Mesothelial cell of epicardium (in vitro differentiated cells): Measurements from ENCODE around the gene HEATR9. TPM values are rescaled to one million over a fixed set of nuclear protein-coding genes. Genes with fewer than 3 reads are reported as not detected.

ENCODE experiments used
- DNase-seq, 2 experiments: peaks; one replicate each; pipeline ENCODE4 v3.0.0; 2021; ENCODE audit warnings: low spot score in 2 of 2; ENCODE audit not compliant: unreplicated experiment in 2 of 2
- H3K27ac Mint-ChIP-seq: 2 replicates; pipeline ENCODE4 v1.8.0; 2021; ENCODE audit warnings: mixed read lengths
- H3K27me3 Mint-ChIP-seq: 2 replicates; pipeline ENCODE4 v1.8.0; 2021; ENCODE audit warnings: low read depth, mixed read lengths
- H3K36me3 Mint-ChIP-seq: 2 replicates; pipeline ENCODE4 v1.8.0; 2021; ENCODE audit warnings: mixed read lengths
- H3K4me1 Mint-ChIP-seq: 2 replicates; pipeline ENCODE4 v1.8.0; 2021; ENCODE audit warnings: mixed read lengths
- H3K4me3 Mint-ChIP-seq: 2 replicates; pipeline ENCODE4 v1.8.0; 2021; ENCODE audit warnings: mild to moderate bottlenecking, moderate library complexity, mixed read lengths
- H3K9me3 Mint-ChIP-seq: 2 replicates; pipeline ENCODE4 v1.8.0; 2021; ENCODE audit warnings: mixed read lengths
- total RNA-seq: library from RNA; stranded (reverse); gene quantifications from 3 replicates; pipeline ENCODE4 v1.2.1, GENCODE V29; 2021
- TF ChIP-seq, protein P1 (sequence below): fragments of 200-600 bp; sonication (generic); IDR thresholded peaks from one replicate; pipeline ENCODE4 v1.5.0; 2021; ENCODE audit warnings: antibody characterized with exemption; ENCODE audit not compliant: unreplicated experiment

HEATR9 gene
- total RNA-seq, 1 donor from 2014 or later = not detected

DNA sequence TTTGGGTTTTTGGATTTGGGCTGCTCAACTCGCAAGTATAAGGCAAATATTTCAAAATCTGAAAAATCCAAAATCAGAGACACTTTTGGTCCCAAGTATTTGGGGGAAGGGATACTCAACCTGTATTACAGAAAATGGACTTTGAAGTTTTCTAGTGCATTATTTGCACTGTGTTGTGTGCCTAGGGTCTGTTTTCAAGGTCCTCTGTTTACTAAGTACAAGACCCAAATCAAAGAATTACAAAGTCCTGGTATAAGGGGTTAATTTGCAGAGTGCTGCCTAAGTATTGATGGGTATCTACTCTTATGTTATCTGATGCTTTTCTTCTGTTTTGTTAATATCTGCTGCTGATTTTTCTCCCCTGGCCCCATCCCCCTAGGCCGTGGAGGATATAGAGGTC lies 25.0 kb downstream of the HEATR9 start:
- Mint-ChIP-seq H3K9me3 (no peaks in the 10 kb centered on the region), H3K27ac (no peak overlapping the region), H3K36me3 (peaks cover 34% of the 10 kb centered on the region), H3K4me1 (no peaks in the 10 kb centered on the region), H3K4me3 (no peak overlapping the region), H3K27me3 (no peaks in the 10 kb centered on the region)
- no peak for DNase-seq
- TF ChIP-seq, protein P1, sequence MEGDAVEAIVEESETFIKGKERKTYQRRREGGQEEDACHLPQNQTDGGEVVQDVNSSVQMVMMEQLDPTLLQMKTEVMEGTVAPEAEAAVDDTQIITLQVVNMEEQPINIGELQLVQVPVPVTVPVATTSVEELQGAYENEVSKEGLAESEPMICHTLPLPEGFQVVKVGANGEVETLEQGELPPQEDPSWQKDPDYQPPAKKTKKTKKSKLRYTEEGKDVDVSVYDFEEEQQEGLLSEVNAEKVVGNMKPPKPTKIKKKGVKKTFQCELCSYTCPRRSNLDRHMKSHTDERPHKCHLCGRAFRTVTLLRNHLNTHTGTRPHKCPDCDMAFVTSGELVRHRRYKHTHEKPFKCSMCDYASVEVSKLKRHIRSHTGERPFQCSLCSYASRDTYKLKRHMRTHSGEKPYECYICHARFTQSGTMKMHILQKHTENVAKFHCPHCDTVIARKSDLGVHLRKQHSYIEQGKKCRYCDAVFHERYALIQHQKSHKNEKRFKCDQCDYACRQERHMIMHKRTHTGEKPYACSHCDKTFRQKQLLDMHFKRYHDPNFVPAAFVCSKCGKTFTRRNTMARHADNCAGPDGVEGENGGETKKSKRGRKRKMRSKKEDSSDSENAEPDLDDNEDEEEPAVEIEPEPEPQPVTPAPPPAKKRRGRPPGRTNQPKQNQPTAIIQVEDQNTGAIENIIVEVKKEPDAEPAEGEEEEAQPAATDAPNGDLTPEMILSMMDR = no peak

GRCh38 chr17:35842239-35842638 lies 26.5 kb downstream of the HEATR9 start:
- H3K36me3 Mint-ChIP-seq = peaks cover 40% of the 10 kb centered on the region
- H3K9me3 Mint-ChIP-seq = no peaks in the 10 kb centered on the region
- no peaks in the 10 kb centered on the region for H3K27me3 Mint-ChIP-seq
- H3K4me3 Mint-ChIP-seq = no peak overlapping the region
- TF ChIP-seq, protein P1 = no peak
- DNase-seq = no peak
- H3K4me1 Mint-ChIP-seq = no peaks in the 10 kb centered on the region
- no peak overlapping the region for H3K27ac Mint-ChIP-seq

DNA sequence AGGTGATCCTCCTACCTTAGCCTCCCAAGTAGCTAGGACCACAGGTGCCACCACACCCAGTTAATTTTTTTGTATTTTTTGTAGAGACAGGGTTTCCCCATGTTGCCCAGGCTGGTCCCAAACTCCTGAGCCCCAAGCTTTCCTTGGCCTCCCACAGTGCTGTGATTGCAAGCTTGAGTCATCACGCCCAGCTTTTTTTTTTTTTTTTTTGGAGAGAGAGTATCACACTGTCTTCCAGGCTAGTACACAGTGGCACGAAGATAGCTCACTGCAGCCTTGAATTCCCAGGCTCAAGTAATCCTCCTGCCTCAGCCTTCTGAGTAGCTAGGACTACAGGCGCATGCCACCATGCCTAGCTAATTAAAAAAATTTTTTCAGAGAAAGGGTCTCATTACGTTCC lies 27.2 kb downstream of the HEATR9 start:
- Mint-ChIP-seq H3K9me3 (no peaks in the 10 kb centered on the region), H3K27me3 (no peaks in the 10 kb centered on the region), H3K27ac (no peak overlapping the region), H3K4me1 (no peaks in the 10 kb centered on the region), H3K36me3 (peaks cover 44% of the 10 kb centered on the region), H3K4me3 (no peak overlapping the region)
- no peak for DNase-seq
- TF ChIP-seq, protein P1 = no peak

DNA sequence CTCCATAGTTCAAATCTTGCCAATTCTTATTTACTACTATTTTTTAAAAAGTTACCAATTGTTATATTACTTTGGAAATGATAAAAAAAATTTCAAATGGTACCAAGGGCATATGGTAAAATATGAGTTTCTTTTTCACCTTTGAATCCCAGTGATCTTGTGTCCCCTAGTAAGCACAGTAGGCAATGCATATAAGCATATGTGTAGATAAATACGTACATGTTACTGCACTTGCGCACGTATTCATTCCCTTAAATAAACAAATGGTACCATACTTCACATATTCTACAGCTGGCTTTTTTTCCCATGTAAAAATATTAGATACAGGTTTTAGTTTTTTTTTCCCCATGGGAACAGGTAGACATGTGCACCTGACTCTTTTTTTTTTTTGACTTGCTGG lies 27.6 kb downstream of the HEATR9 start:
- DNase-seq = no peak
- TF ChIP-seq, protein P1 = no peak
- no peak overlapping the region for H3K4me3 Mint-ChIP-seq
- H3K4me1 Mint-ChIP-seq = no peaks in the 10 kb centered on the region
- H3K36me3 Mint-ChIP-seq = peaks cover 48% of the 10 kb centered on the region
- H3K27me3 Mint-ChIP-seq = no peaks in the 10 kb centered on the region
- no peaks in the 10 kb centered on the region for H3K9me3 Mint-ChIP-seq
- no peak overlapping the region for H3K27ac Mint-ChIP-seq

GRCh38 chr17:35825206-35825605 lies 43.5 kb downstream of the HEATR9 start:
- H3K4me3 Mint-ChIP-seq = no peak overlapping the region
- H3K9me3 Mint-ChIP-seq = no peaks in the 10 kb centered on the region
- H3K27me3 Mint-ChIP-seq = no peaks in the 10 kb centered on the region
- no peaks in the 10 kb centered on the region for H3K4me1 Mint-ChIP-seq
- peaks cover 52% of the 10 kb centered on the region for H3K36me3 Mint-ChIP-seq
- no peak for DNase-seq
- no peak overlapping the region for H3K27ac Mint-ChIP-seq
- TF ChIP-seq, protein P1 = no peak

DNA sequence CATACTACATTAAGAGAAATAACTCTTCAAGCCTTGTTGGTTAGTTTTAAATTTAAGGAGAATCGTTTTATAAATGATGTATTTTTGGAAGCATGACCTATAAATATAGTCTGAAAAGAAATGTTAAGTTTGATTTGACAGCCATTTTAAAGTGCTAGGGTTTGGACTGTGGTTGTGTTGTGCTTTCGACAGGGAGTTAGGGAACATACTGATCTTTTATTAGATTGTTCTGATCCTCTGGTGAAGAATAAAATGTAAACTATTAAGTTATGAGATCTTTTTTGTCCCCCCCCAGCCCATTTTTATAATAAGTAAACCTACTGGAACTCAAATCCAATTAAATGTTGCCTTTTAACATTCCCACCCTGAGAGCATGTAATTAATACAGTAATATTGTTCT lies 47.4 kb downstream of the HEATR9 start:
- Mint-ChIP-seq H3K4me1 (no peaks in the 10 kb centered on the region), H3K27me3 (no peaks in the 10 kb centered on the region), H3K27ac (no peak overlapping the region), H3K9me3 (no peaks in the 10 kb centered on the region), H3K4me3 (no peak overlapping the region), H3K36me3 (peaks cover 43% of the 10 kb centered on the region)
- no peak for DNase-seq
- TF ChIP-seq, protein P1 = no peak
